HCT116 (cell line): ENCODE measurements around the gene TAS1R2. TPM values are rescaled to one million over a fixed set of nuclear protein-coding genes. Genes with fewer than 3 reads are reported as not detected.

Source experiments
- ATAC-seq: fragments of 200-7000 bp; cut with Tn5 transposase; 2 replicates; pipeline ENCODE4 v1.9.1; 2020; ENCODE audit warnings: mild to moderate bottlenecking, moderate library complexity
- BruUV-seq: library from RNA; stranded (reverse); fragments of 400-500 nt; replicated peaks from 2 replicates; lab custom pipeline; 2021; lab: Mats Ljungman, UMichigan
- CTCF ChIA-PET: fragments of 300-600 bp; sonication (Branson Sonifier 250); formaldehyde crosslinking; loops from one replicate; lab custom pipeline; 2021; ENCODE audit warnings: antibody characterized with exemption; lab: Charles Lee
- POLR2A ChIA-PET: fragments of 300-600, 350-600 bp; sonication (Branson Sonifier 250); formaldehyde crosslinking; loops from one replicate; lab custom pipeline; 2021; ENCODE audit warnings: antibody characterized with exemption; lab: Charles Lee
- RAD21 ChIA-PET, 2 experiments: fragments of 300-600 bp; sonication (Branson Sonifier 250); formaldehyde crosslinking; loops; one replicate each; lab custom pipeline; 2023; ENCODE audit warnings: low total read pairs in 2 of 2; ENCODE audit not compliant: uncharacterized antibody in 2 of 2, unreplicated experiment in 2 of 2, low non-redundant PET in 1 of 2; lab: Charles Lee
- DNase-seq: peaks from one replicate; pipeline ENCODE4 v3.0.0-alpha.2; 2010; ENCODE audit warnings: low read depth, low spot score
- H2AFZ ChIP-seq: fragments of 200-600 bp; shearing (Covaris generic), sonication (generic); 2 replicates; pipeline ENCODE4 v1.6.1; 2017; ENCODE audit warnings: low read depth, mixed run types, mixed read lengths, antibody characterized with exemption, low read length; ENCODE audit not compliant: poor library complexity, severe bottlenecking
- H3K27ac ChIP-seq: 2 replicates; pipeline ENCODE4 v1.5.1; 2012; ENCODE audit warnings: low read depth, low read length
- H3K27me3 ChIP-seq: fragments of 200-600 bp; sonication (generic); 2 replicates; pipeline ENCODE4 v1.6.1; 2016; ENCODE audit warnings: mixed run types, low read length, mixed read lengths; ENCODE audit not compliant: insufficient read depth
- H3K36me3 ChIP-seq, 2 experiments: fragments of 200-500 bp in 1 of 2; fragments of 200-600 bp in 1 of 2; sonication (Bioruptor generic) in 1 of 2; sonication (generic) in 1 of 2; 2 replicates each; pipeline versions ENCODE4 v1.5.1 to v1.6.1; 2014 to 2016; ENCODE audit warnings: low read length in 2 of 2, inconsistent platforms in 1 of 2, mixed read lengths in 1 of 2, mixed run types in 1 of 2; ENCODE audit not compliant: insufficient read depth in 2 of 2, control insufficient read depth in 1 of 2
- H3K4me1 ChIP-seq, 2 experiments: fragments of 200-600 bp in 1 of 2; sonication (generic) in 1 of 2; 2 replicates each; pipeline versions ENCODE4 v1.5.1 to v1.6.1; 2012 to 2017; ENCODE audit warnings: low read length in 2 of 2, inconsistent platforms in 1 of 2, mild to moderate bottlenecking in 1 of 2, mixed read lengths in 1 of 2, mixed run types in 1 of 2, moderate library complexity in 1 of 2; ENCODE audit not compliant: insufficient read depth in 2 of 2, control insufficient read depth in 1 of 2
- H3K4me2 ChIP-seq: fragments of 200-600 bp; sonication (generic); 2 replicates; pipeline ENCODE4 v1.6.1; 2017; ENCODE audit warnings: mixed run types, low read length, mixed read lengths
- H3K4me3 ChIP-seq, 2 experiments: fragments of 200-600 bp in 1 of 2; sonication (generic) in 1 of 2; replicated peaks in 1 of 2; 2 replicates each; pipeline ENCODE4 v1.5.1; 2011 to 2016; ENCODE audit warnings: low read length in 2 of 2, control low read depth in 1 of 2, low read depth in 1 of 2, mild to moderate bottlenecking in 1 of 2, mixed read lengths in 1 of 2, mixed run types in 1 of 2
- H3K79me2 ChIP-seq: fragments of 200-600 bp; sonication (generic); 2 replicates; pipeline ENCODE4 v1.6.1; 2017; ENCODE audit warnings: mild to moderate bottlenecking, mixed run types, low read length, moderate library complexity, mixed read lengths; ENCODE audit not compliant: insufficient read depth
- H3K9ac ChIP-seq: fragments of 200-600 bp; sonication (generic); 2 replicates; pipeline ENCODE4 v1.6.1; 2016; ENCODE audit warnings: low read length, mixed read lengths
- H3K9me2 ChIP-seq: fragments of 200-600 bp; sonication (generic), shearing (Covaris generic); 2 replicates; pipeline ENCODE4 v1.6.1; 2017; ENCODE audit warnings: mixed run types, mild to moderate bottlenecking, moderate library complexity; ENCODE audit not compliant: insufficient read depth
- H3K9me3 ChIP-seq, 2 experiments: fragments of 200-500 bp in 1 of 2; fragments of 200-600 bp in 1 of 2; sonication (Bioruptor generic) in 1 of 2; sonication (generic) in 1 of 2; 2 replicates each; pipeline ENCODE4 v1.6.1; 2014 to 2017; ENCODE audit warnings: low read length in 2 of 2, mixed read lengths in 2 of 2, inconsistent platforms in 1 of 2, low read depth in 1 of 2, mild to moderate bottlenecking in 1 of 2, mixed run types in 1 of 2, moderate library complexity in 1 of 2; ENCODE audit not compliant: control insufficient read depth in 1 of 2, insufficient read depth in 1 of 2
- H4K20me1 ChIP-seq: fragments of 200-600 bp; sonication (generic), shearing (Covaris generic); 2 replicates; pipeline ENCODE4 v1.6.1; 2017; ENCODE audit warnings: mixed run types, mild to moderate bottlenecking, moderate library complexity; ENCODE audit not compliant: insufficient read depth
- CEBPB ChIP-seq: IDR thresholded peaks from 2 replicates; pipeline ENCODE4 v1.6.1; 2012; ENCODE audit warnings: low read depth
- CTCF ChIP-seq, 3 experiments: fragments of 200-600 bp in 1 of 3; sonication (generic) in 1 of 3; IDR thresholded peaks in 2 of 3; conservative IDR thresholded peaks in 1 of 3; 2 replicates each; pipeline ENCODE4 v1.5.1; 2012 to 2017; ENCODE audit warnings: low read depth in 2 of 3, low read length in 2 of 3, antibody characterized with exemption in 1 of 3, borderline replicate concordance in 1 of 3, control low read depth in 1 of 3, mild to moderate bottlenecking in 1 of 3, mixed read lengths in 1 of 3, mixed run types in 1 of 3, moderate library complexity in 1 of 3; ENCODE audit not compliant: insufficient read depth in 1 of 3
- EGR1 ChIP-seq: IDR thresholded peaks from 2 replicates; pipeline ENCODE4 v1.6.1; 2012; ENCODE audit warnings: low read depth
- ELF1 ChIP-seq: IDR thresholded peaks from 2 replicates; pipeline ENCODE4 v1.6.1; 2012; ENCODE audit warnings: low read depth, borderline replicate concordance
- EZH2phosphoT487 ChIP-seq: fragments of 200-600 bp; IDR thresholded peaks from 2 replicates; pipeline ENCODE4 v1.6.1; 2018; ENCODE audit warnings: antibody characterized with exemption, borderline replicate concordance
- FOSL1 ChIP-seq: IDR thresholded peaks from 2 replicates; pipeline ENCODE4 v1.6.1; 2012; ENCODE audit warnings: low read depth
- JUND ChIP-seq: IDR thresholded peaks from 2 replicates; pipeline ENCODE4 v1.6.1; 2012
- MAX ChIP-seq: IDR thresholded peaks from 2 replicates; pipeline ENCODE4 v1.6.1; 2012
- POLR2A ChIP-seq: IDR thresholded peaks from 2 replicates; pipeline ENCODE4 v1.7.0; 2011; ENCODE audit warnings: borderline replicate concordance; ENCODE audit not compliant: insufficient read depth, insufficient read length; ENCODE audit errors: extremely low read depth
- POLR2AphosphoS5 ChIP-seq: IDR thresholded peaks from 2 replicates; pipeline ENCODE4 v1.6.1; 2011; ENCODE audit warnings: mild to moderate bottlenecking, low read depth, low read length, moderate library complexity
- REST ChIP-seq: IDR thresholded peaks from 2 replicates; pipeline ENCODE4 v1.6.1; 2012; ENCODE audit warnings: low read depth
- SIN3A ChIP-seq: IDR thresholded peaks from 2 replicates; pipeline ENCODE4 v1.6.1; 2012; ENCODE audit warnings: low read depth
- SP1 ChIP-seq: IDR thresholded peaks from 2 replicates; pipeline ENCODE4 v1.6.1; 2012; ENCODE audit warnings: low read depth
- SRF ChIP-seq: IDR thresholded peaks from 2 replicates; pipeline ENCODE4 v1.6.1; 2012; ENCODE audit warnings: low read depth
- TCF7L2 ChIP-seq: IDR thresholded peaks from 2 replicates; pipeline ENCODE4 v1.7.0; 2011; ENCODE audit warnings: borderline replicate concordance, inconsistent platforms; ENCODE audit not compliant: insufficient read depth, insufficient read length; ENCODE audit errors: extremely low read depth
- ZBTB33 ChIP-seq: IDR thresholded peaks from 2 replicates; pipeline ENCODE4 v1.6.1; 2011; ENCODE audit warnings: mild to moderate bottlenecking, low read length, moderate library complexity; ENCODE audit not compliant: insufficient replicate concordance; ENCODE audit errors: extremely low read depth
- ZFX ChIP-seq: fragments of 450-650 bp; IDR thresholded peaks from 2 replicates; pipeline ENCODE4 v1.6.1; 2017
- ZNF274 ChIP-seq: fragments of 200-500 bp; sonication (Bioruptor generic); IDR thresholded peaks from 2 replicates; pipeline ENCODE4 v1.6.1; 2014; ENCODE audit warnings: mild to moderate bottlenecking, low read depth, low read length, inconsistent platforms
- intact Hi-C: fragments of 100-400 bp; cut with micrococcal nuclease; formaldehyde crosslinking; loops from 2 replicates; pipeline ENCODE4 v1.10.0; 2022
- total RNA-seq: library from RNA; stranded (reverse); gene quantifications from one replicate; pipeline ENCODE4 v1.2.1, GENCODE V29; 2021; ENCODE audit not compliant: unreplicated experiment

TAS1R2 gene
- total RNA-seq, 1 experiment from 2014 or later: not detected

- Histone ChIP-seq H3K36me3 (no peaks in the 10 kb centered on the region), H3K4me2 (no peak overlapping the region), H3K27ac (no peak overlapping the region), H3K4me3 (no peak overlapping the region), H3K27me3 (no peaks in the 10 kb centered on the region), H3K9ac (no peak overlapping the region), H2AFZ (no peak overlapping the region), H3K9me3 (peaks cover 0 to 6% of the 10 kb centered on the region in 2 experiments; a peak in 1 of 4 replicates), H3K79me2 (no peaks in the 10 kb centered on the region), H3K4me1 (no peaks in the 10 kb centered on the region), H4K20me1 (no peaks in the 10 kb centered on the region), H3K9me2 (no peaks in the 10 kb centered on the region)
- DNase-seq: no peak
- intact Hi-C loops: no loop called here
- no TSS peak for BruUV-seq
- ChIA-PET RAD21 (no interaction called here), CTCF (no interaction called here), POLR2A (no interaction called here)
- ATAC-seq: no peak
- TF ChIP-seq CEBPB (no peak), ZNF274 (no peak), MAX (no peak), EZH2phosphoT487 (no peak), ELF1 (no peak), REST (no peak), TCF7L2 (no peak), POLR2A (no peak), EGR1 (no peak), SP1 (no peak), SIN3A (no peak), FOSL1 (no peak), CTCF (IDR thresholded peaks at IDR 0.05 in 2 of 3, conservative IDR thresholded peaks at IDR 0.05 in 1 of 3; ENCODE audit: borderline replicate concordance in 1 of 3, insufficient read depth in 1 of 3, low read depth in 2 of 3, low read length in 2 of 3) (no peak), ZBTB33 (no peak), POLR2AphosphoS5 (no peak), SRF (no peak), JUND (no peak), ZFX (no peak)
These were observed 59.2 kb downstream of the TAS1R2 start for GRCh38 chr1:18800258-18800657.
